IMR-90 (cell line): ENCODE measurements around the gene MYO1D. TPM values are rescaled to one million over a fixed set of nuclear protein-coding genes. Genes with fewer than 3 reads are reported as not detected.

ENCODE experiments used
- ATAC-seq: fragments of 200-7000 bp; cut with Tn5 transposase; 2 replicates; pipeline ENCODE4 v1.9.1; 2020; ENCODE audit warnings: low read depth, mild to moderate bottlenecking, moderate library complexity
- BruUV-seq: library from RNA; stranded (reverse); fragments of 400-500 nt; replicated peaks from 2 replicates; lab custom pipeline; 2021; lab: Mats Ljungman, UMichigan
- CTCF ChIA-PET: fragments of 300-600 bp; formaldehyde crosslinking; extraction: SDS; loops from one replicate; lab custom pipeline; 2021; ENCODE audit warnings: antibody characterized with exemption; lab: Yijun Ruan, JAX
- POLR2A ChIA-PET: fragments of 300-600 bp; sonication (Branson Sonifier 250); formaldehyde crosslinking; loops from one replicate; lab custom pipeline; 2022; ENCODE audit warnings: antibody characterized with exemption; ENCODE audit not compliant: unreplicated experiment; lab: Charles Lee
- DNase-seq: peaks from one replicate; pipeline ENCODE4 v3.0.0; 2013
- H2AFZ ChIP-seq: replicated peaks from 2 replicates; pipeline ENCODE3; 2013; ENCODE audit warnings: low read length, mild to moderate bottlenecking; ENCODE audit not compliant: poor library complexity
- H2AK5ac ChIP-seq: 2 replicates; pipeline ENCODE4 v1.6.1; 2013; ENCODE audit warnings: low read depth, low read length, inconsistent platforms
- H2AK9ac ChIP-seq: replicated peaks from 2 replicates; pipeline ENCODE3; 2013; ENCODE audit warnings: mild to moderate bottlenecking, low read depth, low read length, moderate library complexity; ENCODE audit not compliant: poor library complexity
- H2BK120ac ChIP-seq: 2 replicates; pipeline ENCODE4 v1.6.1; 2013; ENCODE audit warnings: low read depth, low read length, inconsistent platforms
- H2BK15ac ChIP-seq: 3 replicates; pipeline ENCODE4 v1.6.1; 2013; ENCODE audit warnings: low read depth, low read length, inconsistent platforms
- H2BK20ac ChIP-seq: 2 replicates; pipeline ENCODE4 v1.6.1; 2013; ENCODE audit warnings: low read depth, mild to moderate bottlenecking, inconsistent platforms, low read length, moderate library complexity
- H2BK5ac ChIP-seq: 2 replicates; pipeline ENCODE4 v1.6.1; 2013; ENCODE audit warnings: mild to moderate bottlenecking, low read depth, low read length, inconsistent platforms; ENCODE audit not compliant: poor library complexity, severe bottlenecking
- H3K14ac ChIP-seq: replicated peaks from 2 replicates; pipeline ENCODE4 v1.6.1; 2013; ENCODE audit warnings: low read depth, low read length, inconsistent platforms
- H3K18ac ChIP-seq: 2 replicates; pipeline ENCODE4 v1.6.1; 2013; ENCODE audit warnings: low read depth, low read length, control low read depth
- H3K23ac ChIP-seq: 2 replicates; pipeline ENCODE4 v1.6.1; 2013; ENCODE audit warnings: low read depth, low read length, inconsistent platforms
- H3K27ac ChIP-seq: 2 replicates; pipeline ENCODE4 v1.5.1; 2013; ENCODE audit warnings: mild to moderate bottlenecking, control low read depth, low read length; ENCODE audit not compliant: insufficient read depth
- H3K27me3 ChIP-seq: 2 replicates; pipeline ENCODE4 v1.6.1; 2013; ENCODE audit warnings: low read length; ENCODE audit not compliant: control insufficient read depth, insufficient read depth
- H3K36me3 ChIP-seq: 2 replicates; pipeline ENCODE4 v1.6.1; 2013; ENCODE audit warnings: low read length, mixed read lengths; ENCODE audit not compliant: control insufficient read depth, insufficient read depth
- H3K4ac ChIP-seq: 2 replicates; pipeline ENCODE4 v1.6.1; 2013; ENCODE audit warnings: low read depth, low read length, inconsistent platforms
- H3K4me1 ChIP-seq: 2 replicates; pipeline ENCODE4 v1.6.1; 2013; ENCODE audit warnings: low read length, mixed read lengths; ENCODE audit not compliant: control insufficient read depth, insufficient read depth
- H3K4me2 ChIP-seq: 2 replicates; pipeline ENCODE4 v1.6.1; 2013; ENCODE audit warnings: low read depth, mild to moderate bottlenecking, control low read depth, low read length, moderate library complexity
- H3K4me3 ChIP-seq: 2 replicates; pipeline ENCODE4 v1.5.1; 2013; ENCODE audit warnings: low read depth, mild to moderate bottlenecking, control low read depth, low read length, moderate library complexity; ENCODE audit not compliant: insufficient read depth
- H3K56ac ChIP-seq: 2 replicates; pipeline ENCODE4 v1.6.1; 2013; ENCODE audit warnings: low read length, inconsistent platforms; ENCODE audit not compliant: insufficient read depth; ENCODE audit errors: extremely low read depth
- H3K79me1 ChIP-seq, 2 experiments: 2 replicates each; pipeline ENCODE4 v1.6.1; 2013; ENCODE audit warnings: low read length in 2 of 2, inconsistent platforms in 1 of 2, low read depth in 1 of 2
- H3K9ac ChIP-seq: 2 replicates; pipeline ENCODE4 v1.6.1; 2013; ENCODE audit warnings: low read depth, low read length, control low read depth
- H3K9me1 ChIP-seq: 2 replicates; pipeline ENCODE4 v1.6.1; 2013; ENCODE audit warnings: low read length, inconsistent platforms; ENCODE audit not compliant: insufficient read depth
- H3K9me3 ChIP-seq: 2 replicates; pipeline ENCODE4 v1.6.1; 2013; ENCODE audit warnings: low read length; ENCODE audit not compliant: control insufficient read depth, insufficient read depth
- H4K20me1 ChIP-seq: 2 replicates; pipeline ENCODE4 v1.6.1; 2013; ENCODE audit warnings: low read length, inconsistent platforms; ENCODE audit not compliant: insufficient read depth
- H4K5ac ChIP-seq: 2 replicates; pipeline ENCODE4 v1.6.1; 2013; ENCODE audit warnings: mild to moderate bottlenecking, low read depth, low read length, control low read depth
- H4K8ac ChIP-seq, 2 experiments: 2 replicates each; pipeline ENCODE4 v1.6.1; 2013; ENCODE audit warnings: low read depth in 2 of 2, low read length in 2 of 2, control low read depth in 1 of 2, inconsistent platforms in 1 of 2
- H4K91ac ChIP-seq: 2 replicates; pipeline ENCODE4 v1.6.1; 2013; ENCODE audit warnings: low read depth, low read length, inconsistent platforms; ENCODE audit not compliant: insufficient read depth
- CEBPB ChIP-seq: IDR thresholded peaks from 2 replicates; pipeline ENCODE4 v1.6.1; 2012; ENCODE audit warnings: low read depth, low read length, improper control_type of control experiment
- MAZ ChIP-seq: IDR thresholded peaks from 2 replicates; pipeline ENCODE4 v1.6.1; 2012; ENCODE audit warnings: low read depth, mild to moderate bottlenecking, low read length, improper control_type of control experiment, moderate library complexity, borderline replicate concordance
- MXI1 ChIP-seq: IDR thresholded peaks from 2 replicates; pipeline ENCODE4 v1.6.1; 2012; ENCODE audit warnings: low read depth, mild to moderate bottlenecking, low read length, moderate library complexity, borderline replicate concordance
- NFE2L2 ChIP-seq: fragments of 150-350 bp; IDR thresholded peaks from 2 replicates; pipeline ENCODE4 v1.6.1; 2016; ENCODE audit warnings: low read depth, mild to moderate bottlenecking, low read length
- RAD21 ChIP-seq: IDR thresholded peaks from 2 replicates; pipeline ENCODE4 v1.6.1; 2012; ENCODE audit warnings: low read length, improper control_type of control experiment
- WGBS, 2 experiments: methylation state at CpG; one replicate each; pipeline versions ENCODE4 v1.1.5 to v1.1.7; 2013; ENCODE audit warnings: missing lambda C conversion rate in 2 of 2; ENCODE audit not compliant: insufficient read length in 1 of 2; ENCODE audit errors: extremely low coverage in 2 of 2; 5-methylcytosine and 5-hydroxymethylcytosine counted together
- dilution Hi-C: fragments of 300-500 bp; cut with HindIII; formaldehyde crosslinking; loops from one replicate; pipeline ENCODE4 v1.14.3; 2018; ENCODE audit warnings: low sequenced_read_pairs; ENCODE audit not compliant: unreplicated experiment
- in situ Hi-C: fragments of 300-500 bp; cut with MboI; formaldehyde crosslinking; loops from 3 replicates; pipeline ENCODE4 v1.14.3; 2019; ENCODE audit warnings: low sequenced_read_pairs, inconsistent platforms, mixed read lengths
- intact Hi-C: fragments of 100-400 bp; cut with micrococcal nuclease; formaldehyde crosslinking; loops from 2 replicates; pipeline ENCODE4 v1.10.0; 2022
- polyA plus RNA-seq, 3 experiments: library from polyadenylated mRNA; depleted of rRNA; stranded (reverse); fragments of >200 nt; gene quantifications; 2 replicates each; pipeline ENCODE4 v1.2.3, GENCODE V29; 2012; ENCODE audit warnings: low replicate concordance in 1 of 3
- total RNA-seq: library from RNA; depleted of rRNA; stranded (reverse); fragments of >200 nt; gene quantifications from 2 replicates; pipeline ENCODE4 v1.2.3, GENCODE V29; 2012
- TF ChIP-seq, protein P1 (sequence below): fragments of 150-350 bp; IDR thresholded peaks from 2 replicates; pipeline ENCODE4 v1.6.1; 2016; ENCODE audit warnings: low read depth, mild to moderate bottlenecking, low read length, moderate library complexity, borderline replicate concordance

MYO1D gene
- total and polyA plus RNA-seq, 2 of the 4 experiments (the other 2 are of a cell fraction) = 0.63 to 0.90 TPM

DNA sequence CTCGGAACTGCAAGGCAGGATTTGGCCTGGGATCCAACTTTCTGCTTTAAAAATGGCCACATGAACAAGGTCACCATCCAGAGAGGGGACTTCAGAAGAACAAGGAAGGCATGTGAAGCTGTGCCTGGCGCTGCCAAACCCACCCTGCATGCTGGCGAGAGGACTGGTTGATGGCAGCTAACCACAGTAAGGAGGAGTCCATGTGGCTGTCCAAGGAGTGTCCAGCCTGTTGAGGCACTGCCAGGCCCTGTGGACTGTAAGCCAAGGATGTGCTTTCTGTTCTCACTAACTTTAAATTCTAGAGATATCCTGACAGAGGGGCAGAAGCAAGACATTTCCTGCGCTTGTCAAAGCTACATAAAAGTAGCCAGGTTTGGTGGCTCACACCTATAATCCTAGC lies 349.8 kb downstream of the MYO1D start:
- Histone ChIP-seq H3K18ac (no peak overlapping the region), H4K5ac (no peak overlapping the region), H4K20me1 (no peaks in the 10 kb centered on the region), H2AK5ac (no peak overlapping the region; the same call in 1 of the 2 replicates), H2BK20ac (no peak overlapping the region), H3K9ac (no peak overlapping the region), H3K27me3 (peaks cover 13% of the 10 kb centered on the region), H3K27ac (no peak overlapping the region), H3K4ac (no peak overlapping the region), H3K4me1 (no peaks in the 10 kb centered on the region), H2BK5ac (no peak overlapping the region), H3K9me3 (no peaks in the 10 kb centered on the region), H3K56ac (no peak overlapping the region), H2AK9ac (no peak overlapping the region), H3K36me3 (no peaks in the 10 kb centered on the region), H4K8ac (no peak overlapping the region), H2BK15ac (no peak overlapping the region; the same call in 2 of the 3 replicates), H3K14ac (no peak overlapping the region), H3K79me1 (no peaks in the 10 kb centered on the region), H4K91ac (no peak overlapping the region), H2BK120ac (no peak overlapping the region), H2AFZ (no peak overlapping the region), H3K4me3 (no peak overlapping the region), H3K9me1 (no peaks in the 10 kb centered on the region), H3K4me2 (no peak overlapping the region), H3K23ac (no peak overlapping the region)
- DNase-seq (no peak), ATAC-seq (no peak)
- dilution Hi-C loops = no loop called here
- no peak for TF ChIP-seq MXI1
- TF ChIP-seq RAD21 = no peak
- TF ChIP-seq NFE2L2 = no peak
- TF ChIP-seq CEBPB = no peak
- TF ChIP-seq MAZ = no peak
- TF ChIP-seq, protein P1, sequence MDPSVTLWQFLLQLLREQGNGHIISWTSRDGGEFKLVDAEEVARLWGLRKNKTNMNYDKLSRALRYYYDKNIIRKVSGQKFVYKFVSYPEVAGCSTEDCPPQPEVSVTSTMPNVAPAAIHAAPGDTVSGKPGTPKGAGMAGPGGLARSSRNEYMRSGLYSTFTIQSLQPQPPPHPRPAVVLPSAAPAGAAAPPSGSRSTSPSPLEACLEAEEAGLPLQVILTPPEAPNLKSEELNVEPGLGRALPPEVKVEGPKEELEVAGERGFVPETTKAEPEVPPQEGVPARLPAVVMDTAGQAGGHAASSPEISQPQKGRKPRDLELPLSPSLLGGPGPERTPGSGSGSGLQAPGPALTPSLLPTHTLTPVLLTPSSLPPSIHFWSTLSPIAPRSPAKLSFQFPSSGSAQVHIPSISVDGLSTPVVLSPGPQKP = no peak
- POLR2A ChIA-PET = no interaction called here
- intact Hi-C loops = no loop called here
- no TSS peak for BruUV-seq
- CTCF ChIA-PET = no interaction called here
- WGBS, 2 experiments = 90% methylated on average over 2 of the region's 4 CpGs; no CpG with 5 or more reads in 1 of the 2 experiments
- in situ Hi-C loops = no loop called here
